Activated CD8-positive, alpha-beta T cell treated with anti-CD3 and anti-CD28 coated beads for 36 hours (primary cell): ENCODE results near the gene CDK5RAP2. TPM values are rescaled to one million over a fixed set of nuclear protein-coding genes. Genes with fewer than 3 reads are reported as not detected.

Experiments
- ATAC-seq: fragments of 200-7000 bp; cut with Tn5 transposase; one replicate; pipeline ENCODE4 v1.10.0; 2021; ENCODE audit warnings: mild to moderate bottlenecking, moderate library complexity
- CTCF ChIA-PET: fragments of 350-600 bp; sonication (Branson Sonifier 250); formaldehyde crosslinking; loops from one replicate; lab custom pipeline; 2021; ENCODE audit warnings: antibody characterized with exemption; lab: Charles Lee
- POLR2A ChIA-PET: fragments of 350-600 bp; sonication (Branson Sonifier 250); formaldehyde crosslinking; loops from one replicate; lab custom pipeline; 2021; ENCODE audit warnings: antibody characterized with exemption; lab: Charles Lee
- DNase-seq: peaks from one replicate; pipeline ENCODE4 v3.0.0-alpha.2; 2020
- H3K27ac Mint-ChIP-seq: one replicate; pipeline ENCODE4 v1.8.0; 2021; ENCODE audit warnings: mild to moderate bottlenecking, mixed read lengths
- H3K27me3 Mint-ChIP-seq: one replicate; pipeline ENCODE4 v1.8.0; 2021; ENCODE audit warnings: mixed read lengths
- H3K36me3 Mint-ChIP-seq: one replicate; pipeline ENCODE4 v1.8.0; 2021; ENCODE audit warnings: low read depth, mixed read lengths
- H3K4me1 Mint-ChIP-seq: one replicate; pipeline ENCODE4 v1.8.0; 2021; ENCODE audit warnings: low read depth, mixed read lengths
- H3K4me3 Mint-ChIP-seq: one replicate; pipeline ENCODE4 v1.8.0; 2021; ENCODE audit warnings: mild to moderate bottlenecking, moderate library complexity, mixed read lengths
- H3K9me3 Mint-ChIP-seq: one replicate; pipeline ENCODE4 v1.8.0; 2021; ENCODE audit warnings: mixed read lengths
- CTCF ChIP-seq: fragments of 200-600 bp; IDR thresholded peaks from one replicate; pipeline ENCODE4 v1.8.0; 2022; ENCODE audit warnings: antibody characterized with exemption, mild to moderate bottlenecking
- intact Hi-C: fragments of 100-400 bp; cut with micrococcal nuclease; formaldehyde crosslinking; loops from one replicate; pipeline ENCODE4 v1.10.0; 2022
- total RNA-seq, 2 experiments: library from RNA; stranded (reverse); gene quantifications; one replicate each; pipeline ENCODE4 v1.2.3, GENCODE V29; 2021

Gene CDK5RAP2
- total RNA-seq, 2 experiments from 2014 or later = 61.5 to 67.6 TPM

GRCh38 chr9:120593250-120593954 is 13.4 kb upstream of the CDK5RAP2 start:
- Mint-ChIP-seq H3K4me1 (no peaks in the 10 kb centered on the region), H3K27me3 (no peaks in the 10 kb centered on the region), H3K4me3 (no peak overlapping the region), H3K9me3 (no peaks in the 10 kb centered on the region), H3K27ac (no peak overlapping the region), H3K36me3 (no peaks in the 10 kb centered on the region)
- ATAC-seq = no peak
- POLR2A ChIA-PET = no interaction called here
- DNase-seq = no peak
- CTCF ChIA-PET = interaction anchor here (1.1 kb wide), 1 partner anchor 11 kb away, joined by 3 read pairs; no protein-coding TSS in a partner anchor
- TF ChIP-seq CTCF = no peak
- intact Hi-C loops = no loop called here

GRCh38 chr9:120592210-120592609 is 12.2 kb upstream of the CDK5RAP2 start:
- intact Hi-C loops = no loop called here
- Mint-ChIP-seq H3K27me3 (no peaks in the 10 kb centered on the region), H3K9me3 (no peaks in the 10 kb centered on the region), H3K4me1 (no peaks in the 10 kb centered on the region), H3K4me3 (no peak overlapping the region), H3K36me3 (no peaks in the 10 kb centered on the region), H3K27ac (no peak overlapping the region)
- no peak for DNase-seq
- ChIA-PET POLR2A (no interaction called here), CTCF (interaction anchor here (1.1 kb wide), 1 partner anchor 9 kb away, joined by 3 read pairs; no protein-coding TSS in a partner anchor)
- TF ChIP-seq CTCF = no peak
- no peak for ATAC-seq

GRCh38 chr9:120587328-120587727 is 7.4 kb upstream of the CDK5RAP2 start:
- no peak for DNase-seq
- POLR2A ChIA-PET = no interaction called here
- H3K9me3 Mint-ChIP-seq = no peaks in the 10 kb centered on the region
- H3K4me1 Mint-ChIP-seq = peaks cover 6% of the 10 kb centered on the region
- TF ChIP-seq CTCF = no peak
- no peak for ATAC-seq
- no peaks in the 10 kb centered on the region for H3K27me3 Mint-ChIP-seq
- intact Hi-C loops = no loop called here
- no peaks in the 10 kb centered on the region for H3K36me3 Mint-ChIP-seq
- H3K4me3 Mint-ChIP-seq = no peak overlapping the region
- CTCF ChIA-PET = interaction anchor here (0.7 to 1.8 kb wide), 2 partner anchors 14 to 46 kb away, joined by 3 to 4 read pairs; no protein-coding TSS in a partner anchor
- no peak overlapping the region for H3K27ac Mint-ChIP-seq

GRCh38 chr9:120583958-120584369 is 4.0 kb upstream of the CDK5RAP2 start:
- intact Hi-C loops = no loop called here
- peaks cover 5% of the 10 kb centered on the region for H3K36me3 Mint-ChIP-seq
- no peaks in the 10 kb centered on the region for H3K27me3 Mint-ChIP-seq
- POLR2A ChIA-PET = no interaction called here
- ATAC-seq (peak; percentile 10), DNase-seq (peak; percentile 70)
- CTCF ChIA-PET = no interaction called here
- no peaks in the 10 kb centered on the region for H3K9me3 Mint-ChIP-seq
- no peak overlapping the region for H3K4me3 Mint-ChIP-seq
- peak overlapping the region; percentile 0 for H3K27ac Mint-ChIP-seq
- peaks cover 17% of the 10 kb centered on the region for H3K4me1 Mint-ChIP-seq
- no peak for TF ChIP-seq CTCF
